Measurements from ENCODE around the gene NTPCR.

The NTPCR gene

GRCh38 chr1:233010146-233010545 is 59.7 kb downstream of the NTPCR start:
- DNase-seq (ENCODE audit: low read depth): no peak

GRCh38 chr1:233012021-233012420 is 61.6 kb downstream of the NTPCR start:
- DNase-seq (ENCODE audit: low read depth): no peak

- no peak for DNase-seq (ENCODE audit: low read depth)
Observed at GRCh38 chr1:233015965-233016364, 65.6 kb downstream of the NTPCR start.

- no peak for DNase-seq (ENCODE audit: low read depth)
Observed at GRCh38 chr1:233016798-233017197, 66.4 kb downstream of the NTPCR start.

GRCh38 chr1:233019083-233019482 is 68.7 kb downstream of the NTPCR start:
- DNase-seq (ENCODE audit: low read depth): no peak

- no peak for DNase-seq (ENCODE audit: low read depth)
Observed at GRCh38 chr1:233019778-233020325, 69.4 kb downstream of the NTPCR start.

- no peak for DNase-seq (ENCODE audit: low read depth)
Observed at GRCh38 chr1:233020426-233020825, 70.0 kb downstream of the NTPCR start.

GRCh38 chr1:233022246-233022645 is 71.8 kb downstream of the NTPCR start:
- DNase-seq (ENCODE audit: low read depth): no peak

- DNase-seq (ENCODE audit: low read depth): no peak
Observed at GRCh38 chr1:233024199-233024598, 73.8 kb downstream of the NTPCR start.

- no peak for DNase-seq (ENCODE audit: low read depth)
Observed at GRCh38 chr1:233025157-233025556, 74.7 kb downstream of the NTPCR start.

- DNase-seq (ENCODE audit: low read depth): no peak
Observed at GRCh38 chr1:233025567-233025966, 75.2 kb downstream of the NTPCR start.

- DNase-seq (ENCODE audit: low read depth): no peak
Observed at GRCh38 chr1:233027046-233027445, 76.6 kb downstream of the NTPCR start.

- no peak for DNase-seq (ENCODE audit: low read depth)
Observed at GRCh38 chr1:233031521-233031920, 81.1 kb downstream of the NTPCR start.

- no peak for DNase-seq (ENCODE audit: low read depth)
Observed at GRCh38 chr1:233032916-233033315, 82.5 kb downstream of the NTPCR start.

- no peak for DNase-seq (ENCODE audit: low read depth)
Observed at GRCh38 chr1:233033361-233033760, 83.0 kb downstream of the NTPCR start.

Measured in T follicular helper cell (primary cell).